Measurements from ENCODE around the gene RRAS2. TPM values are rescaled to one million over a fixed set of nuclear protein-coding genes. Genes with fewer than 3 reads are reported as not detected.
"Not testable (repeated sequence)": the region's sequence is repeated elsewhere in the genome, so short reads cannot be mapped to it uniquely, and the experiment has no call there.

The RRAS2 gene
- total RNA-seq, 1 donor from 2014 or later, result 47.1 TPM

- ATAC-seq, result peak; percentile 51
- intact Hi-C loops (cut with DNase I), result no loop called here
- Histone ChIP-seq H3K36me3 (no peaks in the 10 kb centered on the region), H3K4me3 (no peak overlapping the region), H3K4me1 (peaks cover 28% of the 10 kb centered on the region), H3K27me3 (peaks cover 4% of the 10 kb centered on the region), H3K27ac (peak overlapping the region; percentile 34), H3K9me3 (no peaks in the 10 kb centered on the region)
- TF ChIP-seq CTCF (IDR thresholded peaks at IDR 0.05), result no peak
- no peak for DNase-seq
These were observed 105.1 kb downstream of the RRAS2 start for GRCh38 chr11:14253840-14254239.

GRCh38 chr11:14253421-14253820 is 105.6 kb downstream of the RRAS2 start:
- Histone ChIP-seq H3K27me3 (peaks cover 5% of the 10 kb centered on the region), H3K4me1 (peaks cover 29% of the 10 kb centered on the region), H3K27ac (peak overlapping the region; percentile 34), H3K36me3 (no peaks in the 10 kb centered on the region), H3K4me3 (no peak overlapping the region), H3K9me3 (no peaks in the 10 kb centered on the region)
- TF ChIP-seq CTCF (IDR thresholded peaks at IDR 0.05), result no peak
- DNase-seq (no peak), ATAC-seq (peak; percentile 12)
- intact Hi-C loops (cut with DNase I), result no loop called here

GRCh38 chr11:14252501-14252900 is 106.5 kb downstream of the RRAS2 start:
- H3K4me3 ChIP-seq; intact Hi-C loops (cut with DNase I); DNase-seq; H3K9me3 ChIP-seq; H3K27me3 ChIP-seq; ATAC-seq; H3K36me3 ChIP-seq: not testable (repeated sequence)
- H3K4me1 ChIP-seq, result peaks cover 25% of the 10 kb centered on the region
- H3K27ac ChIP-seq, result peak overlapping the region; percentile 34

- TF ChIP-seq CTCF (IDR thresholded peaks at IDR 0.05), result no peak
- intact Hi-C loops (cut with DNase I), result no loop called here
- H3K27ac ChIP-seq, result no peak overlapping the region
- no peaks in the 10 kb centered on the region for H3K36me3 ChIP-seq
- peaks cover 5% of the 10 kb centered on the region for H3K27me3 ChIP-seq
- H3K4me3 ChIP-seq, result no peak overlapping the region
- ATAC-seq (no peak), DNase-seq (no peak)
- peaks cover 25% of the 10 kb centered on the region for H3K4me1 ChIP-seq
- no peaks in the 10 kb centered on the region for H3K9me3 ChIP-seq
These were observed 107.2 kb downstream of the RRAS2 start for GRCh38 chr11:14251754-14252153.

GRCh38 chr11:14249121-14249963 is 109.6 kb downstream of the RRAS2 start:
- Histone ChIP-seq H3K36me3 (no peaks in the 10 kb centered on the region), H3K9me3 (no peaks in the 10 kb centered on the region), H3K27ac (no peak overlapping the region), H3K4me3 (no peak overlapping the region), H3K27me3 (peaks cover 5% of the 10 kb centered on the region), H3K4me1 (peaks cover 21% of the 10 kb centered on the region)
- ATAC-seq (peak; percentile 79), DNase-seq (peak; percentile 74)
- TF ChIP-seq CTCF (IDR thresholded peaks at IDR 0.05), result peak; percentile 88
- intact Hi-C loops (cut with DNase I), result loop anchor here (10.0 kb wide), 1 partner anchor 295 kb away; no protein-coding TSS in a partner anchor

- intact Hi-C loops (cut with DNase I), result loop anchor here (10.0 kb wide), 1 partner anchor 294 kb away; no protein-coding TSS in a partner anchor
- no peak for ATAC-seq
- no peak overlapping the region for H3K4me3 ChIP-seq
These were observed 110.4 kb downstream of the RRAS2 start for GRCh38 chr11:14248580-14248981.

More at GRCh38 chr11:14248580-14248981, 110.4 kb downstream of the RRAS2 start:
- peaks cover 5% of the 10 kb centered on the region for H3K27me3 ChIP-seq
- no peaks in the 10 kb centered on the region for H3K36me3 ChIP-seq
- DNase-seq, result no peak
- TF ChIP-seq CTCF (IDR thresholded peaks at IDR 0.05), result no peak
- H3K4me1 ChIP-seq, result peaks cover 17% of the 10 kb centered on the region
- no peaks in the 10 kb centered on the region for H3K9me3 ChIP-seq
- no peak overlapping the region for H3K27ac ChIP-seq

Data from upper lobe of right lung (tissue), 1 donor.